SK-N-SH treated with all-trans-retinoic acid at 6 μM for 48 hours (cell line): Measurements from ENCODE around the gene IFT80.

Experiments
- ATAC-seq: fragments of 200-7000 bp; cut with Tn5 transposase; 3 replicates; pipeline ENCODE4 v1.9.1; 2020; ENCODE audit warnings: mild to moderate bottlenecking, moderate library complexity
- ARNTL ChIP-seq: fragments of 450-650 bp; formaldehyde crosslinking; IDR thresholded peaks from 2 replicates; pipeline ENCODE4 v1.5.0; 2020; ENCODE audit warnings: low read depth, mild to moderate bottlenecking, moderate library complexity, borderline replicate concordance
- BACH2 ChIP-seq: fragments of 250-450 bp; sonication (Bioruptor Pico); IDR thresholded peaks from 2 replicates; pipeline ENCODE4 v1.9.0; 2021; ENCODE audit warnings: mild to moderate bottlenecking, borderline replicate concordance
- CSDC2 ChIP-seq: fragments of 250-450 bp; sonication (Bioruptor Pico); IDR thresholded peaks from 2 replicates; pipeline ENCODE4 v1.5.0; 2020; ENCODE audit warnings: mild to moderate bottlenecking, moderate library complexity
- ESRRG ChIP-seq: fragments of 250-450 bp; sonication (Bioruptor Pico); IDR thresholded peaks from 2 replicates; pipeline ENCODE4 v1.6.1; 2021; ENCODE audit warnings: mild to moderate bottlenecking
- GLIS3 ChIP-seq: fragments of 250-450 bp; sonication (Bioruptor Pico); IDR thresholded peaks from 2 replicates; pipeline ENCODE4 v1.5.0; 2020; ENCODE audit warnings: mild to moderate bottlenecking, moderate library complexity
- ISL1 ChIP-seq: fragments of 250-450 bp; sonication (Bioruptor Pico); IDR thresholded peaks from 2 replicates; pipeline ENCODE4 v2.1.2; 2022; ENCODE audit warnings: mild to moderate bottlenecking, moderate library complexity
- OSR1 ChIP-seq: fragments of 250-450 bp; sonication (Bioruptor Pico); IDR thresholded peaks from 2 replicates; pipeline ENCODE4 v1.8.0; 2022; ENCODE audit warnings: moderate library complexity, mild to moderate bottlenecking, inconsistent platforms
- PPARA ChIP-seq: fragments of 250-450 bp; sonication (Bioruptor Pico); IDR thresholded peaks from 2 replicates; pipeline ENCODE4 v1.5.0; 2020; ENCODE audit warnings: mild to moderate bottlenecking, borderline replicate concordance
- SNAI2 ChIP-seq: fragments of 250-450 bp; sonication (Bioruptor Pico); IDR thresholded peaks from 2 replicates; pipeline ENCODE4 v1.5.0; 2020; ENCODE audit warnings: mild to moderate bottlenecking, moderate library complexity
- TCF4 ChIP-seq: fragments of 250-450 bp; sonication (Bioruptor Pico); IDR thresholded peaks from 2 replicates; pipeline ENCODE4 v1.8.0; 2021; ENCODE audit warnings: mild to moderate bottlenecking, moderate library complexity, borderline replicate concordance
- TOX ChIP-seq: fragments of 250-450 bp; sonication (Bioruptor Pico); IDR thresholded peaks from 2 replicates; pipeline ENCODE4 v1.8.0; 2021; ENCODE audit warnings: mild to moderate bottlenecking, moderate library complexity, borderline replicate concordance
- ZC3H10 ChIP-seq: fragments of 250-450 bp; sonication (Bioruptor Pico); IDR thresholded peaks from 2 replicates; pipeline ENCODE4 v1.5.1; 2021; ENCODE audit warnings: mild to moderate bottlenecking, moderate library complexity
- ZFP3 ChIP-seq: fragments of 250-450 bp; sonication (Bioruptor Pico); IDR thresholded peaks from 2 replicates; pipeline ENCODE4 v1.5.0; 2020; ENCODE audit warnings: mild to moderate bottlenecking, moderate library complexity
- ZFP30 ChIP-seq: fragments of 450-650 bp; formaldehyde crosslinking; IDR thresholded peaks from 2 replicates; pipeline ENCODE4 v1.5.0; 2022; ENCODE audit warnings: mild to moderate bottlenecking, moderate library complexity
- ZNF565 ChIP-seq: fragments of 450-650 bp; formaldehyde crosslinking; conservative IDR thresholded peaks from 2 replicates; pipeline ENCODE4 v1.5.0; 2020; ENCODE audit warnings: low read depth, mild to moderate bottlenecking, moderate library complexity
- ZNF70 ChIP-seq: fragments of 450-650 bp; formaldehyde crosslinking; IDR thresholded peaks from 2 replicates; pipeline ENCODE4 v1.5.0; 2020; ENCODE audit warnings: mild to moderate bottlenecking, moderate library complexity
- TF ChIP-seq, protein P1 (sequence below): fragments of 250-450 bp; sonication (Bioruptor Pico); IDR thresholded peaks from 2 replicates; pipeline ENCODE4 v1.5.1; 2020; ENCODE audit warnings: low read depth, mild to moderate bottlenecking, moderate library complexity
- TF ChIP-seq, protein P2 (sequence below): fragments of 250-450 bp; sonication (Bioruptor Pico); IDR thresholded peaks from 2 replicates; pipeline ENCODE4 v1.5.0; 2020; ENCODE audit warnings: mild to moderate bottlenecking, moderate library complexity
- TF ChIP-seq, protein P3 (sequence below): fragments of 250-450 bp; sonication (Bioruptor Pico); IDR thresholded peaks from 2 replicates; pipeline ENCODE4 v1.8.0; 2021; ENCODE audit warnings: low read depth, mild to moderate bottlenecking, moderate library complexity, borderline replicate concordance
- TF ChIP-seq, protein P4 (sequence below): fragments of 250-450 bp; sonication (Bioruptor Pico); IDR thresholded peaks from 2 replicates; pipeline ENCODE4 v1.8.0; 2020; ENCODE audit warnings: mild to moderate bottlenecking, moderate library complexity, borderline replicate concordance
- TF ChIP-seq, protein P5 (sequence below): fragments of 250-450 bp; sonication (Bioruptor Pico); IDR thresholded peaks from 2 replicates; pipeline ENCODE4 v1.5.1; 2021; ENCODE audit warnings: mild to moderate bottlenecking, moderate library complexity

IFT80 gene

DNA sequence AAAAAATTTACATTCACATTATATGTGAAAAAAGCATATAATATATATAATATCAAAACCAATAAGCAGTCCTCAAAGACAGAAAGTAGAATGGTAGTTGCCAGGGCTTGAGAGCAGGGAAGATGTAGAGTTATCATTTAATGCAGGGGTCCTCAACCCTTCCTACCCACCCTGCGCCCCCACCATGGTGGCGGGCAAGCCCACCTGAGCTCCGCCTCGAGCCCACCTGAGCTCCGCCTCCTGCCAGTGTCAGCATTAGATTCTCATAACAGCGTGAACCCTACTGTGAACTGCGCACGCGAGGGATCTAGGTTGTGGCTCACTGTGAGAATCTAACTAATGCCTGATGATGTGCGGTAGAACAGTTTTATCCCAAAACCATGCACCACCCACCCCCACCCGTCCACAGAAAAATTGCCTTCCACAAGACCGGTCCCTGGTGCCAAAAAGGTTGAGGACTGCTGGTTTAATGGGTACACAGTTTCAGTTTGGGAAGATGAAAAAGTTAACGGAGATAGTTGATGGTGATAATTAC, 47.6 kb upstream of the IFT80 start:
- no peak for TF ChIP-seq GLIS3 (CRISPR knock-in tag)
- TF ChIP-seq TCF4 (CRISPR knock-in tag): no peak
- no peak for TF ChIP-seq ZNF565 (CRISPR knock-in tag)
- no peak for TF ChIP-seq PPARA (CRISPR knock-in tag)
- TF ChIP-seq, protein P1, sequence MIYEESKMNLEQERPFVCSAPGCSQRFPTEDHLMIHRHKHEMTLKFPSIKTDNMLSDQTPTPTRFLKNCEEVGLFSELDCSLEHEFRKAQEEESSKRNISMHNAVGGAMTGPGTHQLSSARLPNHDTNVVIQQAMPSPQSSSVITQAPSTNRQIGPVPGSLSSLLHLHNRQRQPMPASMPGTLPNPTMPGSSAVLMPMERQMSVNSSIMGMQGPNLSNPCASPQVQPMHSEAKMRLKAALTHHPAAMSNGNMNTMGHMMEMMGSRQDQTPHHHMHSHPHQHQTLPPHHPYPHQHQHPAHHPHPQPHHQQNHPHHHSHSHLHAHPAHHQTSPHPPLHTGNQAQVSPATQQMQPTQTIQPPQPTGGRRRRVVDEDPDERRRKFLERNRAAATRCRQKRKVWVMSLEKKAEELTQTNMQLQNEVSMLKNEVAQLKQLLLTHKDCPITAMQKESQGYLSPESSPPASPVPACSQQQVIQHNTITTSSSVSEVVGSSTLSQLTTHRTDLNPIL (CRISPR knock-in tag): no peak
- no peak for TF ChIP-seq ZFP3 (CRISPR knock-in tag)
- no peak for ATAC-seq

DNA sequence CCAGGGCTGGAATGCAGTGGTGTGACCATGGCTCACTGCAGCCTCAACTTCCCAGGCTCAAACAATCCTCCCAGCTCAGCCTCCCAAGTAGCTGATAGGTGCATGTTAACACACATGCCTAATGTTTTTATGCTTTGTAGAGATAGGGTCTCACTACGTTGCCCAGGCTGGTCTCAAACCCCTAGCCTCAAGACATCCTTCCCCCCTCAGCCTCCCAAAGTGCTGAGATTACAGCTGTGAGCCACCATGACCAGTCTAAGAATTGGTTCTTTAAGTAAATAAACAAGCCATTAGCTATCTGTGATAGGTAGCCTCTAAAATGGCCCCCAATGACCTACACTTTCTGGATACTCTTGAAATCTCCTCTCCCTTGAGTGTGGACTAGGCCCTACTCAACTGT, 46.8 kb upstream of the IFT80 start:
- ATAC-seq: no peak
- TF ChIP-seq ZNF70 (no peak), ZFP3 (CRISPR knock-in tag) (no peak), GLIS3 (CRISPR knock-in tag) (no peak), SNAI2 (CRISPR knock-in tag) (no peak), BACH2 (CRISPR knock-in tag) (no peak), ZC3H10 (CRISPR knock-in tag) (no peak), ESRRG (CRISPR knock-in tag) (no peak), TCF4 (CRISPR knock-in tag) (no peak)
- TF ChIP-seq, protein P2, sequence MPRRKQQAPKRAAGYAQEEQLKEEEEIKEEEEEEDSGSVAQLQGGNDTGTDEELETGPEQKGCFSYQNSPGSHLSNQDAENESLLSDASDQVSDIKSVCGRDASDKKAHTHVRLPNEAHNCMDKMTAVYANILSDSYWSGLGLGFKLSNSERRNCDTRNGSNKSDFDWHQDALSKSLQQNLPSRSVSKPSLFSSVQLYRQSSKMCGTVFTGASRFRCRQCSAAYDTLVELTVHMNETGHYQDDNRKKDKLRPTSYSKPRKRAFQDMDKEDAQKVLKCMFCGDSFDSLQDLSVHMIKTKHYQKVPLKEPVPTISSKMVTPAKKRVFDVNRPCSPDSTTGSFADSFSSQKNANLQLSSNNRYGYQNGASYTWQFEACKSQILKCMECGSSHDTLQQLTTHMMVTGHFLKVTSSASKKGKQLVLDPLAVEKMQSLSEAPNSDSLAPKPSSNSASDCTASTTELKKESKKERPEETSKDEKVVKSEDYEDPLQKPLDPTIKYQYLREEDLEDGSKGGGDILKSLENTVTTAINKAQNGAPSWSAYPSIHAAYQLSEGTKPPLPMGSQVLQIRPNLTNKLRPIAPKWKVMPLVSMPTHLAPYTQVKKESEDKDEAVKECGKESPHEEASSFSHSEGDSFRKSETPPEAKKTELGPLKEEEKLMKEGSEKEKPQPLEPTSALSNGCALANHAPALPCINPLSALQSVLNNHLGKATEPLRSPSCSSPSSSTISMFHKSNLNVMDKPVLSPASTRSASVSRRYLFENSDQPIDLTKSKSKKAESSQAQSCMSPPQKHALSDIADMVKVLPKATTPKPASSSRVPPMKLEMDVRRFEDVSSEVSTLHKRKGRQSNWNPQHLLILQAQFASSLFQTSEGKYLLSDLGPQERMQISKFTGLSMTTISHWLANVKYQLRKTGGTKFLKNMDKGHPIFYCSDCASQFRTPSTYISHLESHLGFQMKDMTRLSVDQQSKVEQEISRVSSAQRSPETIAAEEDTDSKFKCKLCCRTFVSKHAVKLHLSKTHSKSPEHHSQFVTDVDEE (CRISPR knock-in tag): no peak

DNA sequence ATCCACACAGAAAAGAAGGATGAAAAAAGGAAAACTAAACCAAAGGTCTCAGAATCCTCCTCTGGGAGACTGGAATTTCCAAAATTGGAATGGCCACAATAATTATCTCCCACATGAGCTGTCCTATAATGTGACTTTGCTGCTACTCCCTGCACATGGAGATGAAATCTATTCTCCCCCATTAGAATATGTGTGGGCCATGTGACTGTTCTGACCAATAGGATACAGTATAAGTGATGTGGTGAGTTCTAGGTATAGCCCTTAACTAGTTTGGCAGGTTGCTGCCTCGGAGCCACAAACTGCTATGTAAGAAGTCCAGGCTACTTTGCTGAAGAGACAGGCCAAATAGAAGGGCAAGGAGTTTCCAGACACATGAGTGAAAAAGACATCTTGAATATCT, 45.4 kb upstream of the IFT80 start:
- TF ChIP-seq ZC3H10 (CRISPR knock-in tag) (no peak), TCF4 (CRISPR knock-in tag) (no peak), PPARA (CRISPR knock-in tag) (no peak), CSDC2 (CRISPR knock-in tag) (no peak), ARNTL (CRISPR knock-in tag) (no peak), ZFP30 (no peak), ESRRG (CRISPR knock-in tag) (no peak), GLIS3 (CRISPR knock-in tag) (no peak), ISL1 (no peak), SNAI2 (CRISPR knock-in tag) (no peak), ZNF70 (no peak), OSR1 (CRISPR knock-in tag) (no peak), BACH2 (CRISPR knock-in tag) (no peak), TOX (CRISPR knock-in tag) (no peak)
- TF ChIP-seq, protein P3, sequence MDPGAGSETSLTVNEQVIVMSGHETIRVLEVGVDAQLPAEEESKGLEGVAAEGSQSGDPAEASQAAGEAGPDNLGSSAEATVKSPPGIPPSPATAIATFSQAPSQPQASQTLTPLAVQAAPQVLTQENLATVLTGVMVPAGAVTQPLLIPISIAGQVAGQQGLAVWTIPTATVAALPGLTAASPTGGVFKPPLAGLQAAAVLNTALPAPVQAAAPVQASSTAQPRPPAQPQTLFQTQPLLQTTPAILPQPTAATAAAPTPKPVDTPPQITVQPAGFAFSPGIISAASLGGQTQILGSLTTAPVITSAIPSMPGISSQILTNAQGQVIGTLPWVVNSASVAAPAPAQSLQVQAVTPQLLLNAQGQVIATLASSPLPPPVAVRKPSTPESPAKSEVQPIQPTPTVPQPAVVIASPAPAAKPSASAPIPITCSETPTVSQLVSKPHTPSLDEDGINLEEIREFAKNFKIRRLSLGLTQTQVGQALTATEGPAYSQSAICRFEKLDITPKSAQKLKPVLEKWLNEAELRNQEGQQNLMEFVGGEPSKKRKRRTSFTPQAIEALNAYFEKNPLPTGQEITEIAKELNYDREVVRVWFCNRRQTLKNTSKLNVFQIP: no peak
- TF ChIP-seq, protein P2 (CRISPR knock-in tag): no peak
- TF ChIP-seq, protein P1 (CRISPR knock-in tag): no peak
- TF ChIP-seq, protein P4, sequence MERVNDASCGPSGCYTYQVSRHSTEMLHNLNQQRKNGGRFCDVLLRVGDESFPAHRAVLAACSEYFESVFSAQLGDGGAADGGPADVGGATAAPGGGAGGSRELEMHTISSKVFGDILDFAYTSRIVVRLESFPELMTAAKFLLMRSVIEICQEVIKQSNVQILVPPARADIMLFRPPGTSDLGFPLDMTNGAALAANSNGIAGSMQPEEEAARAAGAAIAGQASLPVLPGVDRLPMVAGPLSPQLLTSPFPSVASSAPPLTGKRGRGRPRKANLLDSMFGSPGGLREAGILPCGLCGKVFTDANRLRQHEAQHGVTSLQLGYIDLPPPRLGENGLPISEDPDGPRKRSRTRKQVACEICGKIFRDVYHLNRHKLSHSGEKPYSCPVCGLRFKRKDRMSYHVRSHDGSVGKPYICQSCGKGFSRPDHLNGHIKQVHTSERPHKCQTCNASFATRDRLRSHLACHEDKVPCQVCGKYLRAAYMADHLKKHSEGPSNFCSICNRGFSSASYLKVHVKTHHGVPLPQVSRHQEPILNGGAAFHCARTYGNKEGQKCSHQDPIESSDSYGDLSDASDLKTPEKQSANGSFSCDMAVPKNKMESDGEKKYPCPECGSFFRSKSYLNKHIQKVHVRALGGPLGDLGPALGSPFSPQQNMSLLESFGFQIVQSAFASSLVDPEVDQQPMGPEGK: no peak
- TF ChIP-seq, protein P5, sequence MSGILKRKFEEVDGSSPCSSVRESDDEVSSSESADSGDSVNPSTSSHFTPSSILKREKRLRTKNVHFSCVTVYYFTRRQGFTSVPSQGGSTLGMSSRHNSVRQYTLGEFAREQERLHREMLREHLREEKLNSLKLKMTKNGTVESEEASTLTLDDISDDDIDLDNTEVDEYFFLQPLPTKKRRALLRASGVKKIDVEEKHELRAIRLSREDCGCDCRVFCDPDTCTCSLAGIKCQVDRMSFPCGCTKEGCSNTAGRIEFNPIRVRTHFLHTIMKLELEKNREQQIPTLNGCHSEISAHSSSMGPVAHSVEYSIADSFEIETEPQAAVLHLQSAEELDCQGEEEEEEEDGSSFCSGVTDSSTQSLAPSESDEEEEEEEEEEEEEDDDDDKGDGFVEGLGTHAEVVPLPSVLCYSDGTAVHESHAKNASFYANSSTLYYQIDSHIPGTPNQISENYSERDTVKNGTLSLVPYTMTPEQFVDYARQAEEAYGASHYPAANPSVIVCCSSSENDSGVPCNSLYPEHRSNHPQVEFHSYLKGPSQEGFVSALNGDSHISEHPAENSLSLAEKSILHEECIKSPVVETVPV (CRISPR knock-in tag): no peak
- TF ChIP-seq, all 23 proteins: peak for 0
- ATAC-seq: no peak
